ENCODE measurements around the gene TRIM26.

- TF ChIP-seq POLR2A (IDR thresholded peaks at IDR 0.05), result no peak
- TF ChIP-seq, protein P1, sequence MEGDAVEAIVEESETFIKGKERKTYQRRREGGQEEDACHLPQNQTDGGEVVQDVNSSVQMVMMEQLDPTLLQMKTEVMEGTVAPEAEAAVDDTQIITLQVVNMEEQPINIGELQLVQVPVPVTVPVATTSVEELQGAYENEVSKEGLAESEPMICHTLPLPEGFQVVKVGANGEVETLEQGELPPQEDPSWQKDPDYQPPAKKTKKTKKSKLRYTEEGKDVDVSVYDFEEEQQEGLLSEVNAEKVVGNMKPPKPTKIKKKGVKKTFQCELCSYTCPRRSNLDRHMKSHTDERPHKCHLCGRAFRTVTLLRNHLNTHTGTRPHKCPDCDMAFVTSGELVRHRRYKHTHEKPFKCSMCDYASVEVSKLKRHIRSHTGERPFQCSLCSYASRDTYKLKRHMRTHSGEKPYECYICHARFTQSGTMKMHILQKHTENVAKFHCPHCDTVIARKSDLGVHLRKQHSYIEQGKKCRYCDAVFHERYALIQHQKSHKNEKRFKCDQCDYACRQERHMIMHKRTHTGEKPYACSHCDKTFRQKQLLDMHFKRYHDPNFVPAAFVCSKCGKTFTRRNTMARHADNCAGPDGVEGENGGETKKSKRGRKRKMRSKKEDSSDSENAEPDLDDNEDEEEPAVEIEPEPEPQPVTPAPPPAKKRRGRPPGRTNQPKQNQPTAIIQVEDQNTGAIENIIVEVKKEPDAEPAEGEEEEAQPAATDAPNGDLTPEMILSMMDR (IDR thresholded peaks at IDR 0.05), result no peak
These were observed 37.4 kb downstream of the TRIM26 start for GRCh38 chr6:30175765-30176164.
